GM18502 (cell line): ENCODE measurements around the gene GNAS.
"Not testable (repeated sequence)": the region's sequence is repeated elsewhere in the genome, so short reads cannot be mapped to it uniquely, and the experiment has no call there.

Source experiments
- ATAC-seq: cut with Tn5 transposase; IDR thresholded peaks from one replicate; pipeline ENCODE4 v1.9.1; 2021; ENCODE audit warnings: mild to moderate bottlenecking; ENCODE audit not compliant: unreplicated experiment, poor library complexity

Gene GNAS

DNA sequence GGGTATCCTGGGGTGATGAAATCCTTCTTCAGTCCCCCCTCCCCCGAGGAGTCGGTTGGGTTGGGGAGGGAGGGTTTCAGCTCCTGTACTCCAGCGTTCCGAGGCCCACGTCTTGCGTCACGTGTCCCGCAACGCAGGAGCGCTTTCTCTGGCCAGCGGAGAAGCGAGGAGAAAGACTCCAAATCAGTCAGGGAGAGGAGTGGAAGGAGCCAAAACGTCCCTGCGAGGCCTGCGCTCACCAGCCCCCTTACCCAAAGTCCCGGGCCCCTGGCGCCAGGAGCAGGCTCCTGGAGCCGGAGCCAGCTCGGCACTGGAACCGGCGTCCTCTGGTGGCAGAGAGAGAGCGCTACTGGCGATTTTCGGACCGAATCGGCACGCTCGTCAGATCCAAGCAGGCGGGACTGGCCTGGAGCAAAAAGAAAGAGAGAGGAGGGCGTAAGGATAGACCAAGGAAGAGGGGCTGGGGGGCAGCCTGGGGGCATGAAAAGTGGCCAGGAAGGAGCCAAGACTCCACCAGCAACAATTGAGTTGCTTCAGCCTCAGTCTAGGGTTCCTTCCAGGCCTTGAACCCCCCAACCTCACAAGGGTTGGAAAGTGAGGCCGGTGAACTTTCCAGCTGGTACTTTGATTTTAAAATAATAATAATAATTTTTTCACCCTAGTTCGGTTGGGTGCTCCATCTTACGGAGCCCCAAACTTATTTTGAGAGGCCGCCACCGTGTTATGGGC, at the start of gene GNAS:
GNAS (plus strand) TSS at position 174 of the 729 bp plus-strand sequence.
- no peak for ATAC-seq

DNA sequence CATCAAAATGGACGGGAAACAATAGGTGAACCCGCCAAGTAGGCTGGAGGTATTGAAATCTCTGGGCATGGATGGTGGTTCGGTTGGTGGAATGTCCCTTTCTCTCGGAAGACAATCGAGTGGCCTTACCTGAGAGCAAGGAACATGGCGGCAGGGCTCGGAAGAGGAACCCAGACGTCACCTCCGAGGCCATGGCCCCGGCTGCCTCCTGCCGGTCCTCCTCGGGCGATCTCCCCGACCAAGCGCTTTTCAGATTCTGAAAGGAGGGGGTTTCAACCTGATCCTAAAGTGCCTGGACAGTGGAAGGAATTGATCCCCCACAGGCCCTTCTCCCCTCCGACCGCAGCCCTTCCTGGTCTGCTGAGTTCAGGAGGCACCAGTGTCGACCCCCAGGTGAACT, 49.0 kb upstream of the GNAS start:
- ATAC-seq, result no peak

DNA sequence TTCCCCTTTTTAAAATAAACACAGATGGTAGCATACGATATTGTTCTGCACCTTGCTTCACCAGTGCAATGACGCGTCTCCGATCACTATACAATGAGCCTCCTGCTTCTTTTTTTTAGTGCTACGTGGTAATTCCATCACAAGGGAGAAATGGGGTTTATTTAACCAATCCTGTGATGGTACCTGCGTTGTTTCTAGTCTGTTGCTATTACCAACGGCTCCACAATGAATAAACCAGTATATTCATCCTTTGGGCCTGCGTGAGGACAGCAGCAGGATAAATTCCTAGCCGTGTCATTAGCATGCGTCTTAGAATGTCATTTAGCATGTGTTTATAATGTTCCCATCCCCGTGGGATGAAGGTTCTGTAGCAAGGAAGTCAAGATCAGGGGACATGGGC, 44.7 kb upstream of the GNAS start:
- ATAC-seq, result no peak

DNA sequence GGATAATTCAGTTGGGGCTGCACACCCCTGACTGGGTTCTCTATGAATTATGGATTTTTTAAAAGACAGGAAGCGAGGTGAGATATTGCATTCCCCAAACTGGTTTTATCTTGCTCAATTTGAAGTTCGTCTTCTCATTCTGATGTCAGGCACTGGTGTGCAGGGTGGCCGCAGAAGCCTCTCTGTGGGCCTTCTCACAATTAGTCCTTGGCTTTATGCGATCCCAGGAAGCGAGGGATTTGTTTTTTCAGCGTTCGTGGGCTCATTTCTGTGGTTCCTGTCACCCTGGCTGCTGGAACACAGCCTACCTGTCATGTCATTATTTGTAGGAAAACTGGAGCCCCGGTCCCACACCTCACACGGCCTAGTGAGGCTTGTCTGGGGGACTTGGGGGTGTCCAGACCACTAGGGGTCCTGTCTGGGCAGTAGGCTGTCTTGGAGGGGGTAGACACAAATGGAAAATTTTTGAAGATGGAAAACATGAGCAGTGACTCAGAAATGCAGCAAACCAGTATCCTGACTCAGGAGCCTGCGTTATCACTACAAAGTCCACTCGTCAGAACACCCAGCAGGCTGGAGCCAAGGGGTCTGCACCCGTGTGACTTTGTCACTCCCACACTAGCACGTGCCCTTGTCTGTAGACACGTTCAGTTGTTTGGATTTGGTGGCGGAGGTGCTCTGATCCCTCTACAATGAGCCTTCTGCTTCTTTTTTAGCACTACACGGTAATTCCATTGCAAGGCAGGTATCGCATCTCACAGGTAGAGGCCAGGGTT, 44.1 kb upstream of the GNAS start:
- no peak for ATAC-seq

DNA sequence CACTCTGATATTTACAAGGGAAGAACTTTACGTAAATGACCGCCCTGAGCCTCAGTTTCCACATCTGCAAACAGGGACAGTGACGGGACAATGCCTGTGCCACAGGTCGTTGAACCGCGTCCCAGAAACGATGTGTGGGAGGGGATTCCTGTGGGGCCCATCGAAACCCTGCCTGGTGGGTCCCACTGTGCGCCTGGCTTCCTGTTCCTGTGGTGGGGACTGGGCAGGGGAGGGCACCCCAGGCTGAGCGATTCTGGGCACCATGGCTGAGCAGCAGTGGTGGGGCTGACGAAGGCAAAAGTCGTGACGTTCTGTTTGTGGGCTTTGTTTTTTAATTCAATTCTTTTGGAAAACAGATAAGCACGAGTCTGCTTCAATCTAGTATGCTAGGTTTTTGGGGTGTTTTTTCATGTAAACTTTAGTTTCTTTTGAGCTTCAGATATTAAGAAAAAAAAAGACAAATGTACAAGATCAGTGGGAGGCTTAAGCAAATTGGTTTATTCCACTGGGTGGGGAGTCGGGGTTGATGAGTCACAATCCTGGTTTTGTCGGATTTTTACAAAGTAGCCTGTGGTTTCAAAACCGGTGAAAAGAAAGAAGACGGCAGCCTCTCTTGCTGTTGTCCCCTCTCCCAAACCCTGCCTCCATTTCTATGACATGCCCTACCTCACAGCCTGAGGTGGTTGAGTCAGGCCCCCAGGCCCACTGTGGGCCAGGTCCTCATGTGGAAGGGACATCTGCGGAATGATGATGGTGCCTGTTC, 42.2 kb upstream of the GNAS start:
- ATAC-seq, result no peak

DNA sequence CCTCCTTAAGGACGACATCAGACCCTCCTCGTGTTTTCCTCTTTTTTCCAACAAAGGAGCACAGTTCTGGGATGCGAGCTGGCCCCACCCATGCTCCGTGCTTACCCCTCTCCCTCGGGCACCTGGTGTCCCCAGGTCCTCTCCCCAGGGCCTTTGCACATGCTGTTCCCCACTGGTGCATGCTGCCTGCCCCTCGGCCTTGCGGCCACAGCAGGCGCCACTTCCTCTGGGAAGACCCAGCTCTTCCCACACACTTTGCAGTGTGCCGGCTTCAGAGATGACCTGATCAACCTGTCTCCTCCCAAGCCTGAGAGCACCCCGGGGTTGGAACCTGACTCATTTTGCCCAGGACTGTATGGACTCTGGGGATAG, 41.7 kb upstream of the GNAS start:
- ATAC-seq, result no peak

DNA sequence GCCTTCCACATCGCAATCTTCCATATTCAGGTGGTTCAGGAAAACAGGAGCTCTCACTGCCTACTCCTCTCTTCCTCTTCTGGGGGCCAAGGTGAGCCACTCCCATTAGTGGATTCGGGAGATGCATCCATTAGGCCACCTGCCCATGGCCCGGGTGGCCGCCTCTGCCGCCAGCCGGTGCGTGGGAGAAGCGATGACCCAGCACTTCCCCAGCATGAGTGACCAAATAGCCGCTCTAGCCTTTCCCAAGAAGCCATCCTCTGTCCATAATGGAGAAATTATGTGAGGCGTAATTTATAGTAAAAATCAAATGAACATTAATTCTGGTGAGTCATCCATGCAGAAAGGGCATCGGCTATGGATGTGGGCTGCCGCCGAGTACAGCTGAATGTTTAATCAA, 41.2 kb upstream of the GNAS start:
- ATAC-seq, result no peak

DNA sequence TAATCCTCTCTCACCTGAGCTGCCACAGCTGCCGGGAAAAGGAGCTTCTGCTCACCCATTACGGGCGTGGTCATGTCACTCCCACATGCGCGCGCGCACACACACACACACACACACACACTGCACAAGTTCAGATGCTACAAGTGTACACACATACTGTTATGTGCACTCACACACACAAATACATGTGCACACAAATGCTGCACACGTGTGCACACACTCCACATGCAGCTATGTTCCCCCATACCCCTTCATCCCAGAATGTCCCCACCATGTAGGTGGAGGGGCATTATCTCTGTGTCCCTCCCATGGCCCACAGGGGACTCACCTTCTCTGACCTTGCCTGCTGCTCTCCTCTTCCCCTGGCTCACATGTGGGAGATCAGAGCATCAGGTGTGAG, 39.1 kb upstream of the GNAS start:
- ATAC-seq, result no peak

DNA sequence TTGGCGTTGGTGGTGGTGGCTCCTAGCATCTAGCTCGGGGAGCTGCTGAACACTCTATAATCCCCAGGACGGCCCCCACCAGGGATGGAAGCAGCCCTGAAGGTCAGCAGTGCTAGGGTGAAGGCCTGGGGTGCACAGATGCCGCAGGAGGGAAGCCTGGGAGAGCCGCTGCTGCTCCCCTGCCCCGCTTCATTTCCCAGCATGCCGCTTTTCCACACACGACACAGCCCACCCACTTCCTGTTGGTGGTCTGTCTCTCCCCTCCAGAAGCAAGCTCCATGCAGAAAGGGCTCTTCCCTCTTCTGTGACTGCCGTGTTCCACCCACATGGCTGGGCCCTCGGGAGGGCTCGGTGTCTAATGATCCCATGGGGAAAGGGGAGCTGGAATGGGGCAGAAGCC, 37.1 kb upstream of the GNAS start:
- ATAC-seq, result no peak

DNA sequence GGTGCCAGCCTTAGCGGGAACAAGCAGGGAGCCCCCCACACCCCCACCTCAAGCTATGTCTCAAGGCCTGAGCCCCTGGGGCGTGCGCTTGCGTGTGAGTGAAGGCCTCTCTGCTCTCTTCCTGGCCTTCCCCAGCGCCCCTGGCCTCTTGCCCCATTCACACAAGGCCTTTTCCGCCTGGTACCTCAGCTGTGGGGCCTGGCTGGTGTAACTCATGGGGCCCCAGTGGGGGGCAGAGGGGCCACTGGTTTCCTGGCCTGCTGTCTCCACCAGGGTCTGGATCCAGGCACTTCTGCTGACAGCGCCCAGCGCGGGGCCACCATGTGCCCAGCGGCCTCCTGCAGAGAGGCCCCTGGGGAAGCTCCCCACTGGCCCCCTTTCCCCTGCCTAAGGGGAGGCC, 36.5 kb upstream of the GNAS start:
- no peak for ATAC-seq

DNA sequence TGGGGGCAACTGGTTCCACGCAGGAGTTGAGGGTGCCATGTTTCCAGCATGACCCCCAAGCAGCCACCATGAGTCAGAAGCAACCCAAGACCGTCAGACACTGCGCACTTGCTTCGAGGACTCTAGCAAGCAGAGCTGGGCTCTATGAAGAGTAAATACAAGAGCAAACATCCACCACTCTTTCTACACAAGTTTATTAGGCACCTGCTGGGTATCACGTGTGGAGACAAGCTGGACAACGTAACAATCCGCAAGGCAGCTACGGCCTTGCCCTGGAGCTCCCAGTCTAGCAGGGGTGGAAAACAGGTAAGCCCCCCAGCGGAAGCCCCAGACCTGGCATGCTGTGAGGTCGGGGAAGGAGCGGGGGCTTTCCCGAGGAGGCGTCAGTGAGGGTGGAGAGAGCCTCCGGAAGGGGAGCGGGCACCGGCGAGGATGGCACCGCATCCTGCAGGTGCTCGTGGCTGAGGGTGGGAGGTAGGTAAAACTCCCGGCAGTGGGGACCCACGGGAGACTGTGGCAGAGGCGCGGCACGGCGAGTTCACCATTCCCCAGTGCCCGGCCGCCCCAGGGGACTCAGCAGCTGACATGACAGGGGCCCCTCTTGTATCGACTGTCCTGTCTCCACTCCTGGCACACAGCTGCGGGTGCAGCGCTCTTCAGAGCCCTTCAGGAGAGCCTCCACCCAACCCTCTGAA, 35.4 kb upstream of the GNAS start:
- ATAC-seq, result no peak

DNA sequence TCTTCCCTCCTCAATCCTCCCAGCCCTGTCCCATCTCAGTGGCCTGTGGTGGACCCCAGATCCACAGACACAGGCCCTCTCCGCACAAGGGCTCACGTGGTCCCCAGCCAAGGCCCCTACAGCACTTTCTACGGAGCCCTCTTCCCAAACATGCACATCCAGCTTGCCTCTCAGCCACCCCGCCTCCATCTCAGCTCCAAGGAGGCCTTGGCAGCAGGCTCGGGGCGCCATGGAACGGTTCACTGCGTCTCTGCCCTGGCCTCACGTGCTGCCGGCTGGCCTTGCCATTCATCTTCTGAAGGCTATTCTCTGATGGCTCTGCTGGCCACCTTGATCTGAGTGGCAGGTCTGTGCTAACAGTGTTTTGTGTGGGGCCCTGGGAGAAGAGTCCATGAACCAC, 34.8 kb upstream of the GNAS start:
- no peak for ATAC-seq

DNA sequence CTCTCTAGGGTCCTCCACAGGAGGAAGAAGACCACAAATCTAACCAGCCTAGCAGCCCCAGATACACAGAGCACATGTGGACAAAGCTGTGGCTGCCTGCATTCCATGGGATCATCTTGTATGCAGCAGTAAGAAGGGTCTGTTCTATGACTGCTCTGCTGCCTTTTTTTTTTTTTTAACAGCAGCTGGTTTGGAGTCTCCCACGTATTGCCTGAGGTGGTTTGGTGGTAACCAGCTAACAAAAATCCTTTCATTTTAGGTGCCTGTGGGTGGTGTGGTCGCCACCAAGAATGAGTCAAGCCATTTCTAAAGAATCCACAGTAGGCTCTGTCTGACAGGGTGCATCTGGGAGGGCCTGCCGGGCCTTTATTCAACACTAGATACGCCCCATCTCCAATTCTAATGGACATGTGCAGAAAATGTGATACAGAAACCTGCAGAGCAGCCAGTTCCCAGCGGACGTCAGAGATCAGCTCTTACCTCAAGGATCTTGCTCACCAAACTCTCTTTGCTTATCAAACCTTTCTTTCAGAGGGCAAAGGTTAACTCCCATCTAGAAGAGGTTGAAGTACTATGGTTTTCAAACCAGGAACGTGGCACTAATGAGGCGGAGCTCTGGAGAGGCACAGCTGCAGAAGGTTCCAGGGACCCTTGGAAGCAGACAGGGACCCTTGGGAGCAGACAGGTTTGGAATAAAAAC, 33.8 kb upstream of the GNAS start:
- ATAC-seq, result no peak

DNA sequence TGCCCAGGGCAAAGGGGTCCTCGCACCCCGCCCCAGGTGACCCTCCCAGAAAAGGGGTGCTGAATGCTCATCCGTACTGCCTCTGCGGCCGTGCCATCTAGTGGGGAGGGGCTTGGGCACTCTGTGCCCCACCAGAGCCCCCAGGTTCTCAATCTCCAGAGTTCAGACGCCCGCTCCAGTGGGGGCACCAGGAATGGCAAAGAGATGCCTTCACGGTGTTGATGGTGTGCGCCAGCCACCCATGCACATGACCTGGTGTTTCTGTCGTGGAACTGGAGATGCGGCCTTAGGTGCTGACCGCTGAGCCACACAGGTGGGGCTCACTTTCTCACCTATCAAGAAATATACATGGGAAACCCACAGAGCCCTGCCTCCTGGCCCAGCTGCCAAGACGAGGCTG, 32.6 kb upstream of the GNAS start:
- no peak for ATAC-seq

DNA sequence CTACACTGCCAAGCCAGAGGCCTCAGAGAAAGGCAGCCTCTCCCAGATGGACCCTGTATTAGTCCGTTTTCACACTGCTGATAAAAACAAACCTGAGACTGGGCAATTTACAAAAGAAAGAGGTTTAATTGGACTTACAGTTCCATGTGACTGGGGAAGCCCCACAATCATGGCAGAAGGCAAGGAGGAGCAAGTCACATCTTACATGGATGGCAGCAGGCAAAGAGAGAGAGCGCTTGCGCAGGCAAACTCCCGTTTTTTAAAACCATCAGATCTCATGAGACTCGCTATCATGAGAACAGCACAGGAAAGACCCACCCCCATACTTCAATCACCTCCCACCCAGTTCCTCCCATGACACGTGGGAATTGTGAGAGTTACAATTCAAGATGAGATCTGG, 32.0 kb upstream of the GNAS start:
- ATAC-seq, result not testable (repeated sequence)

DNA sequence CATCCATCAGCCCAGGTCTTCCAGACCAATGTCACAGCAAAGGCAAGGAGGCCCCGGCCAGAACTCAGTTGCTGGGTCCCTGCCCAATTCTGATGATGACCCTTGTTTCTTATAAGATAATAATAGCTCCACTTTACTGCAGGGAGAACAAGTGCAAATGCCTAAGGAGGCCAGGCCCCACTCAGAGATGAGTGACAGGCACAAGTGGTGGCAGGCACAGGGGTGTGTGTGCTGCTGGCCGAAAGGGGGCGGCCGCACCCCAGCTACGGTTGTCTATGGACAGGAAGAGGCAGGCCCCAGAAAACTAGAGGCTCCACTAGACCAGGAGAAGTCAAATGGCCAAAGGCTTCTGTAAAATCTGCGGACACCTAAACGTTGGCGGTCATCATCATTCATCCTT, 30.4 kb upstream of the GNAS start:
- no peak for ATAC-seq

DNA sequence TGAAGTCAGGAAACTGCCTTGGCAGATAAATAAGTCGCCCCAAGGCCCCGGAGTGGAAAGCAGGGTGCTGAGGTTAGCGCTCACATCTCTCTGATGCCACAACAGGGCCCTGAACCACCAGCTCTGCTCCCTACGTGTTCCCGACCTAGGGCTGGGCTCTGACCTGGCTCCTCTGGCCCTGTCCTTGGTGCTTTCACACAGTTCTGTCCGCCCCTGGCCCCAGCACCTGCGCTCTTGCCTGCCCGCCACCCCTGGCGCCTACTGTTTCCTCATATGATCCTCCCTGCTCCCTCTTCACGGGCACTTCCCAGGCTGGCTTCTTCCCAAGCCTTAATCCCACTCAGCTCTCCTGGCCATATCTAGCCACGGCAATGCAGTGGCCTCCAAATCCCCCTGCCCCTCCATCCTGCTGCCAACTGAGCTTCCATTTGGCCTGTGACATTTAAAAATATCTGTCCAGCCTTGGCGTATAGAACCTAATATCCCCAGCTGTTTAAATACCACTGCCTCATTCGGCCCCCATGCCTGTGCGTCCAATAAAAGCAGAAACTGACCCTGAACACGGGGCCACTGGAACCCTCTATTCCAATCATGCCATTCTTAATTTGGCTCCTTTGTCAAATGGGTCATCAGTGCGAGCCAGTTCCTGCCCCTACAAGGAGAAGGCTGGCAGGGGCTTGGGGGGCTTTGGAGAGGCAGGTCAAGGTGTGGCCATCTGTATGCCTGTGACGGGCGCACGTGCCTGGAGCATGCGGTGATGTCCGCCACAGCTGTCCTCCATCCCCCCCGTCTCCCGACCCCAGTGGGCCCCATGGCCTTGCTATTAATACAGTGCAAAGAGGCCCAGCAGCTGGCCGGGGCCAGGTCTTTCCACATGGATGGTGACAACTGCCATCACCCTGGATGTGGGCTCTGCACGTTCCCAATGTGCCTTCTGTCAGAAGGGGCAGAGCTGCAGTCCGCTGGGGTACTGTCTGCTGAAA, 29.5 kb upstream of the GNAS start:
- no peak for ATAC-seq

DNA sequence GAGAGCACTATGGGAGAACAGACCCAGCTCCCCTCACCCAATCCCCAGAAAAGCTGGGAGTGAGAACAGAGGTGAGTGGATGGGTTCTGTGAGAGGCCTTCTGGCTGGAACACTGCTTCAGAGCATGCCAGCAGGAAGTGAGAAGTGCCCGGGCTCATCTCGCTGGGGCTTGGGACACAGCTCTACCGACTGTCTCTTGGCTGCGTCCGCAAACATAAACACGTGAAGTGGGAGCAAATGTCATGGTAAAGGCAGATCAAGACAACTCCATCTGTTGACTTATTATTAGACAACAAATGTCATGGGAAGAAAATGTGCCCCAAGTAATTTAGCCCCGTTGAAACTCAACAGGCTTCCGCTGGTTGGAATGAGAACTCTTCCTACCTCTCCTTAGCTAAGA, 27.7 kb upstream of the GNAS start:
- ATAC-seq, result no peak

DNA sequence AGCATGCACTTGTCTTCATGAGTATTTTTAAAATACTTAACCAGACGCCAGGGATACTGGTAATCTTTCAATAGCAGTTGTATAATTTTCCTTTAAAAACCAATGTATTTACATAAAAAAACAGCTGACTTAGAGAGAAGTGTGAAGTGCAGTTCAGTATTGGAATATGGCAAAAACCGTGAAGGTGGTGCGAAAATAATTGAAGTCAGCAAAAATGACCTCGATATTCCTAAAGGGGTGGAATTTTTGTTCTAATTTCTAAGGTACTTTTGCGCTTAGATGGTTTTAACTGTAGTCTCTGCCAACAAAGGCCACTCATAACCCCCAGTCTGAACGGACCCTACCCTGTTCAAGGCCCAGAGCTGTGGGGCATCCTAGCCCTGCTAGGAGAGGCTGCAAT, 27.1 kb upstream of the GNAS start:
- no peak for ATAC-seq
